Raji (cell line): ENCODE data around the gene PRUNE2.

Experiments
- POLR2A ChIP-seq: IDR thresholded peaks from 2 replicates; pipeline ENCODE4 v1.6.1; 2011; ENCODE audit warnings: low read depth, low read length, control low read depth; ENCODE audit not compliant: insufficient read depth

PRUNE2 gene

GRCh38 chr9:76905791-76906646, at the start of gene PRUNE2:
Gene PRUNE2, minus strand, starts transcription at chr9:76906114. Its CDS starts 151 bp downstream, at chr9:76905963.
- no peak for TF ChIP-seq POLR2A

- TF ChIP-seq POLR2A: no peak
These were observed 44.0 kb upstream of the PRUNE2 start for GRCh38 chr9:76949865-76950264.

GRCh38 chr9:76944011-76944410, 38.1 kb upstream of the PRUNE2 start:
- no peak for TF ChIP-seq POLR2A

- TF ChIP-seq POLR2A: no peak
These were observed 37.1 kb upstream of the PRUNE2 start for GRCh38 chr9:76943054-76943453.

GRCh38 chr9:76932757-76933156, 26.8 kb upstream of the PRUNE2 start:
- TF ChIP-seq POLR2A: no peak

GRCh38 chr9:76932265-76932664, 26.4 kb upstream of the PRUNE2 start:
- TF ChIP-seq POLR2A: no peak

GRCh38 chr9:76927540-76928240, 21.8 kb upstream of the PRUNE2 start:
- no peak for TF ChIP-seq POLR2A

- no peak for TF ChIP-seq POLR2A
These were observed 20.9 kb upstream of the PRUNE2 start for GRCh38 chr9:76926846-76927245.

GRCh38 chr9:76926324-76926741, 20.4 kb upstream of the PRUNE2 start:
- no peak for TF ChIP-seq POLR2A

- TF ChIP-seq POLR2A: no peak
These were observed 15.3 kb upstream of the PRUNE2 start for GRCh38 chr9:76921165-76921564.

GRCh38 chr9:76917299-76917698, 11.4 kb upstream of the PRUNE2 start:
- TF ChIP-seq POLR2A: no peak

- TF ChIP-seq POLR2A: no peak
These were observed 10.3 kb upstream of the PRUNE2 start for GRCh38 chr9:76916231-76916630.

- TF ChIP-seq POLR2A: no peak
These were observed 7.6 kb upstream of the PRUNE2 start for GRCh38 chr9:76913467-76913866.

GRCh38 chr9:76912636-76913275, 6.8 kb upstream of the PRUNE2 start:
- no peak for TF ChIP-seq POLR2A

GRCh38 chr9:76911971-76912370, 6.1 kb upstream of the PRUNE2 start:
- no peak for TF ChIP-seq POLR2A

- no peak for TF ChIP-seq POLR2A
These were observed 4.9 kb upstream of the PRUNE2 start for GRCh38 chr9:76910861-76911260.
